SU-DHL-6 (cell line): ENCODE data around the gene IGF2R.

Source experiments
- EZH2phosphoT487 ChIP-seq: fragments of 200-600 bp; sonication (generic), shearing (Covaris generic); conservative IDR thresholded peaks from 2 replicates; pipeline ENCODE4 v1.6.1; 2018; ENCODE audit warnings: mild to moderate bottlenecking, antibody characterized with exemption, low read length, moderate library complexity, mixed read lengths
- TF ChIP-seq, protein P1 (sequence below): fragments of 200-600 bp; sonication (generic); IDR thresholded peaks from one replicate; pipeline ENCODE4 v1.5.1; 2017; ENCODE audit warnings: antibody characterized with exemption, mild to moderate bottlenecking, low read length, moderate library complexity; ENCODE audit not compliant: insufficient read depth, poor library complexity, severe bottlenecking

DNA sequence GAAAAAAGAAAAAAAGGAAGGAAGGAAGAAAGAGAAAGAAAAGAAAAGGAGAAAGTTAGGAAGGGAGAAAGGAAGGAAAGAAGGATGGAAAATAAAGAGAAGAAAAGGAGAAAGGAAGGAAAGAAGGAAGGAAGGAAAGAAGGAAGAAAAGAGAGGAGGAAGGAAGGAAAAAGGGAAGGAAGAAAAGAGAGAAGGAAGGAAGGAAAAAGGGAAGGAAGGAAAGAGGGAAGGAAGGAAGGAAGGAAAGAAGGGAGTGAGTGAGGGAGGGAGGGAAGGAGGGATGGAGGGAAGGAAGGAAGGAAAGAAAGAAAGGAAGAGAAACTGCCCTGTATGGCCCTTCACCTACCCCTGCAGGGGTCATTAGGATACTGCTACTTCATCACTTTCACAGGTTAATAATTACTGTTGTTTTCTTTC, 12.9 kb upstream of the IGF2R start:
- TF ChIP-seq, protein P1, sequence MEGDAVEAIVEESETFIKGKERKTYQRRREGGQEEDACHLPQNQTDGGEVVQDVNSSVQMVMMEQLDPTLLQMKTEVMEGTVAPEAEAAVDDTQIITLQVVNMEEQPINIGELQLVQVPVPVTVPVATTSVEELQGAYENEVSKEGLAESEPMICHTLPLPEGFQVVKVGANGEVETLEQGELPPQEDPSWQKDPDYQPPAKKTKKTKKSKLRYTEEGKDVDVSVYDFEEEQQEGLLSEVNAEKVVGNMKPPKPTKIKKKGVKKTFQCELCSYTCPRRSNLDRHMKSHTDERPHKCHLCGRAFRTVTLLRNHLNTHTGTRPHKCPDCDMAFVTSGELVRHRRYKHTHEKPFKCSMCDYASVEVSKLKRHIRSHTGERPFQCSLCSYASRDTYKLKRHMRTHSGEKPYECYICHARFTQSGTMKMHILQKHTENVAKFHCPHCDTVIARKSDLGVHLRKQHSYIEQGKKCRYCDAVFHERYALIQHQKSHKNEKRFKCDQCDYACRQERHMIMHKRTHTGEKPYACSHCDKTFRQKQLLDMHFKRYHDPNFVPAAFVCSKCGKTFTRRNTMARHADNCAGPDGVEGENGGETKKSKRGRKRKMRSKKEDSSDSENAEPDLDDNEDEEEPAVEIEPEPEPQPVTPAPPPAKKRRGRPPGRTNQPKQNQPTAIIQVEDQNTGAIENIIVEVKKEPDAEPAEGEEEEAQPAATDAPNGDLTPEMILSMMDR, result no peak
- TF ChIP-seq EZH2phosphoT487, result no peak
